ENCODE measurements around the gene HEXIM2. TPM values are rescaled to one million over a fixed set of nuclear protein-coding genes. Genes with fewer than 3 reads are reported as not detected.

Gene HEXIM2
- total and polyA plus RNA-seq, 2 of the 13 experiments (the other 11 are each of a cell fraction or from before 2014, with no cell fraction given), result 27.1 to 32.4 TPM

DNA sequence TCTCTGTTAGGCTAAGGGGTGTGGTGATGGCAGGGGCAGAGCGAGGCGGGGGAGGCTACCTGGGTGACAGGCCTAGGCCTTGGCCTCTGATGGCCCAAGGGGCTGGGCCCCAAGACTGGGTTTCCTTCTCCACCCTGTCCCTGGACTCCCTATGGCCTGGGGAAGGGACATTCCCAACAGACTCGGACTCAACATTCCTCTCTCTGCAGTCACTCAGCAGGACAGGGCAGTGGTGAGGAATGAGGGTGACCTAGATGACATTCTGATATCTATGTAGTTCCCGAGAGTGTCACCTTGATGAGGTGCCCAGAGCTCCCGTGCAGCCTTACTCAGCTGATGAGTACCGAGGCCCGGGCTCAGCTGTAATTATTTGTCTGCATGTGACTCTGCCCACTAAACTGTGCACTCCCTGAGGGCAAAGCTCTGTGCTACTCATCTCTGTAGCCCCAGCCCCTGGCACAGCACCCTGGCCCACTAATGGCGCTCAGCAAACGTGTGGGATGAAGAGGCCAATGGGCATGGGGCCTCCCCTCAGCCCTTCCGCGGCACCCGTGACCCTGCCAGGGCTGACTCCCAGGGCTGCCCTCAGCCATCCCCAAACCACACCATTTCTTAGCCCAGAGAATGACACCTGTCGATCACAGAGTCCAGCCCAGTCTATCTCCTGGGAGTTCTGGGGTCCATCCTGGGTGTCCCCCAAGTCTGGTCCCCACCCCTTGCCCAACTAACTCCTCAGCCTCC is 31.6 kb upstream of the HEXIM2 start (continued):
- TF ChIP-seq, protein P1, sequence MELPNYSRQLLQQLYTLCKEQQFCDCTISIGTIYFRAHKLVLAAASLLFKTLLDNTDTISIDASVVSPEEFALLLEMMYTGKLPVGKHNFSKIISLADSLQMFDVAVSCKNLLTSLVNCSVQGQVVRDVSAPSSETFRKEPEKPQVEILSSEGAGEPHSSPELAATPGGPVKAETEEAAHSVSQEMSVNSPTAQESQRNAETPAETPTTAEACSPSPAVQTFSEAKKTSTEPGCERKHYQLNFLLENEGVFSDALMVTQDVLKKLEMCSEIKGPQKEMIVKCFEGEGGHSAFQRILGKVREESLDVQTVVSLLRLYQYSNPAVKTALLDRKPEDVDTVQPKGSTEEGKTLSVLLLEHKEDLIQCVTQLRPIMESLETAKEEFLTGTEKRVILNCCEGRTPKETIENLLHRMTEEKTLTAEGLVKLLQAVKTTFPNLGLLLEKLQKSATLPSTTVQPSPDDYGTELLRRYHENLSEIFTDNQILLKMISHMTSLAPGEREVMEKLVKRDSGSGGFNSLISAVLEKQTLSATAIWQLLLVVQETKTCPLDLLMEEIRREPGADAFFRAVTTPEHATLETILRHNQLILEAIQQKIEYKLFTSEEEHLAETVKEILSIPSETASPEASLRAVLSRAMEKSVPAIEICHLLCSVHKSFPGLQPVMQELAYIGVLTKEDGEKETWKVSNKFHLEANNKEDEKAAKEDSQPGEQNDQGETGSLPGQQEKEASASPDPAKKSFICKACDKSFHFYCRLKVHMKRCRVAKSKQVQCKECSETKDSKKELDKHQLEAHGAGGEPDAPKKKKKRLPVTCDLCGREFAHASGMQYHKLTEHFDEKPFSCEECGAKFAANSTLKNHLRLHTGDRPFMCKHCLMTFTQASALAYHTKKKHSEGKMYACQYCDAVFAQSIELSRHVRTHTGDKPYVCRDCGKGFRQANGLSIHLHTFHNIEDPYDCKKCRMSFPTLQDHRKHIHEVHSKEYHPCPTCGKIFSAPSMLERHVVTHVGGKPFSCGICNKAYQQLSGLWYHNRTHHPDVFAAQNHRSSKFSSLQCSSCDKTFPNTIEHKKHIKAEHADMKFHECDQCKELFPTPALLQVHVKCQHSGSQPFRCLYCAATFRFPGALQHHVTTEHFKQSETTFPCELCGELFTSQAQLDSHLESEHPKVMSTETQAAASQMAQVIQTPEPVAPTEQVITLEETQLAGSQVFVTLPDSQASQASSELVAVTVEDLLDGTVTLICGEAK (IDR thresholded peaks at IDR 0.05), result no peak
- TF ChIP-seq, protein P1 (CRISPR knock-in tag; IDR thresholded peaks at IDR 0.05), result 0 out of 2 replicates have a peak, but pooled peaks have one; percentile 40
- TF ChIP-seq MEF2D (CRISPR knock-in tag; IDR thresholded peaks at IDR 0.05), result no peak
- no peak for TF ChIP-seq ZGPAT (CRISPR knock-in tag; IDR thresholded peaks at IDR 0.05)
- TF ChIP-seq FOXO1 (CRISPR knock-in tag; IDR thresholded peaks at IDR 0.05), result no peak
- TF ChIP-seq CBX5 (CRISPR knock-in tag; IDR thresholded peaks at IDR 0.05; ENCODE audit: borderline replicate concordance), result 0 out of 2 replicates have a peak, but pooled peaks have one; percentile 18
- no peak for TF ChIP-seq FOXA3 (CRISPR knock-in tag; IDR thresholded peaks at IDR 0.05)
- peak; percentile 14; the same call in 1 of the 2 replicates for TF ChIP-seq ZNF776 (CRISPR knock-in tag; IDR thresholded peaks at IDR 0.05)
- TF ChIP-seq ZNF740 (CRISPR knock-in tag; IDR thresholded peaks at IDR 0.05), result no peak
- TF ChIP-seq ZNF121 (CRISPR knock-in tag; IDR thresholded peaks at IDR 0.05), result peak; percentile 51; the same call in 1 of the 2 replicates
- TF ChIP-seq CBX1 (IDR thresholded peaks at IDR 0.05; ENCODE audit: low read depth), result no peak
- 0 out of 2 replicates have a peak, but pooled peaks have one; percentile 10 for TF ChIP-seq ZNF605 (CRISPR knock-in tag; IDR thresholded peaks at IDR 0.05)
- TF ChIP-seq BHLHE40 (IDR thresholded peaks at IDR 0.05; ENCODE audit: low read length), result peak; percentile 54; the same call in 1 of the 2 replicates
- 0 out of 2 replicates have a peak, but pooled peaks have one; percentile 45 for TF ChIP-seq TGIF2 (CRISPR knock-in tag; IDR thresholded peaks at IDR 0.05)
- no peak for TF ChIP-seq CREB3 (CRISPR knock-in tag; IDR thresholded peaks at IDR 0.05)
- no peak for TF ChIP-seq ARNTL (CRISPR knock-in tag; IDR thresholded peaks at IDR 0.05)
- peak; percentile 55; the same call in 1 of the 2 replicates for TF ChIP-seq TFAP4 (IDR thresholded peaks at IDR 0.05; ENCODE audit: borderline replicate concordance, low read depth)
